AG04450 (cell line): Measurements from ENCODE around the gene ADCY5. TPM values are rescaled to one million over a fixed set of nuclear protein-coding genes. Genes with fewer than 3 reads are reported as not detected.

Experiments
- CTCF ChIA-PET: fragments of 300-600, 350-600 bp; formaldehyde crosslinking; extraction: SDS; loops from one replicate; lab custom pipeline; 2022; ENCODE audit warnings: antibody characterized with exemption, inconsistent platforms; lab: Charles Lee
- POLR2A ChIA-PET: fragments of 350-600 bp; formaldehyde crosslinking; extraction: SDS; loops from one replicate; lab custom pipeline; 2021; ENCODE audit warnings: antibody characterized with exemption, inconsistent platforms; lab: Yijun Ruan, JAX
- DNase-seq: peaks from one replicate; pipeline ENCODE4 v3.0.0-alpha.2; 2011; ENCODE audit warnings: low read depth, low spot score
- H3K27ac ChIP-seq: one replicate; pipeline ENCODE4 v1.5.1; 2012; ENCODE audit warnings: low read depth, low read length, control low read depth
- H3K27me3 ChIP-seq: one replicate; pipeline ENCODE4 v1.6.0; 2012; ENCODE audit warnings: low read length; ENCODE audit not compliant: control insufficient read depth, insufficient read depth
- H3K4me3 ChIP-seq: 2 replicates; pipeline ENCODE4 v1.5.1; 2011; ENCODE audit warnings: mild to moderate bottlenecking, low read depth, low read length, control low read depth
- H3K9me3 ChIP-seq: 2 replicates; pipeline ENCODE4 v1.5.1; 2012; ENCODE audit warnings: low read length; ENCODE audit not compliant: control insufficient read depth, insufficient read depth
- polyA plus RNA-seq: library from polyadenylated mRNA; depleted of rRNA; stranded (reverse); fragments of >200 nt; gene quantifications from 2 replicates; pipeline ENCODE4 v1.2.3, GENCODE V29; 2011
- TF ChIP-seq, protein P1 (sequence below): IDR thresholded peaks from 2 replicates; pipeline ENCODE4 v1.5.1; 2011; ENCODE audit warnings: low read depth, low read length, control low read depth, inconsistent platforms

The ADCY5 gene
- polyA plus RNA-seq, 1 experiment: 0.20 TPM

DNA sequence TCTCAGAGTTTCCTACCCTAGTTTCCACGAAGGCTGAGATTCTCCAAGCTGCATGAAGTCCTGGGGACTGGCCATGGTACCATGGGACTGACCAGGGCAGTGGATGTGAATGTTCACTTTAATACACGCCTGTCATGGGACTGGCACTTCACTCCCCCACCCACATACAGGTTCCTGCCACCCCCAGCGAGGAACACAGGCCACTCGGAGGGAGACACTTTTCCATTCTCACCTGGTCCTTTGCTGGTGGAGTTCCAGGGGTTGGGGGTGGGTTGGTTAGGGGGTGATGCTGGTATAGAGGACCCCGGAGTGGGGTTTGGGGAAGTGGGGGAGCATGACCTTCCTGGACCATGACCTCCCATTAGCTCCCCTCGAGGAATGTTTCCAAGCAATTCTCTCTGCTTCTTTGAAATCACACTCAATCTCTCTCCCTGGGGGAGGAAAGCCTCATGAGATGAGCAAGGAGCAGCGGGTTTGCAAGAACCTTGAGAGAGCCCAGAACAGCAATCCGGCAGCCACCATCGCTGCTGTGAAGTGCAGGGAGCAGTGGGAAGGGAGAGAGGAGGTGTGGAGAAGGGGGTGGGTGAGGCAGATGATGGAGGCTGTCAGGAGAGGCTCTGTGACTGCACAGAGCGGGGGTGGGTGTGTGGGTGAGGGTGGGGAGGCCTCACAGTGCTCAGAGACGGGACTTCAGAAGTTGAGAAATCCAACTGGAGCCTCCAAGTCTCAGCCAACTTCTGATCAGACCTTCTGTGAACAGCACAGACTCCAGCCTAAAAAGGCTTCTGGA lies 69.7 kb downstream of the ADCY5 start:
- TF ChIP-seq, protein P1, sequence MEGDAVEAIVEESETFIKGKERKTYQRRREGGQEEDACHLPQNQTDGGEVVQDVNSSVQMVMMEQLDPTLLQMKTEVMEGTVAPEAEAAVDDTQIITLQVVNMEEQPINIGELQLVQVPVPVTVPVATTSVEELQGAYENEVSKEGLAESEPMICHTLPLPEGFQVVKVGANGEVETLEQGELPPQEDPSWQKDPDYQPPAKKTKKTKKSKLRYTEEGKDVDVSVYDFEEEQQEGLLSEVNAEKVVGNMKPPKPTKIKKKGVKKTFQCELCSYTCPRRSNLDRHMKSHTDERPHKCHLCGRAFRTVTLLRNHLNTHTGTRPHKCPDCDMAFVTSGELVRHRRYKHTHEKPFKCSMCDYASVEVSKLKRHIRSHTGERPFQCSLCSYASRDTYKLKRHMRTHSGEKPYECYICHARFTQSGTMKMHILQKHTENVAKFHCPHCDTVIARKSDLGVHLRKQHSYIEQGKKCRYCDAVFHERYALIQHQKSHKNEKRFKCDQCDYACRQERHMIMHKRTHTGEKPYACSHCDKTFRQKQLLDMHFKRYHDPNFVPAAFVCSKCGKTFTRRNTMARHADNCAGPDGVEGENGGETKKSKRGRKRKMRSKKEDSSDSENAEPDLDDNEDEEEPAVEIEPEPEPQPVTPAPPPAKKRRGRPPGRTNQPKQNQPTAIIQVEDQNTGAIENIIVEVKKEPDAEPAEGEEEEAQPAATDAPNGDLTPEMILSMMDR: no peak
- H3K9me3 ChIP-seq: no peaks in the 10 kb centered on the region; the same call in 1 of the 2 replicates
- H3K27ac ChIP-seq: no peak overlapping the region
- POLR2A ChIA-PET: no interaction called here
- H3K27me3 ChIP-seq: peaks cover 43% of the 10 kb centered on the region
- CTCF ChIA-PET: no interaction called here
- H3K4me3 ChIP-seq: no peak overlapping the region
- DNase-seq: no peak

GRCh38 chr3:123378409-123378915 lies 70.4 kb downstream of the ADCY5 start:
- no peak overlapping the region for H3K4me3 ChIP-seq
- peaks cover 49% of the 10 kb centered on the region for H3K27me3 ChIP-seq
- H3K27ac ChIP-seq: no peak overlapping the region
- ChIA-PET CTCF (interaction anchor here (0.7 kb wide), 1 partner anchor 182 kb away, joined by 7 read pairs; no protein-coding TSS in a partner anchor), POLR2A (interaction anchor here (0.7 kb wide), 1 partner anchor 109 kb away, joined by 4 read pairs; no protein-coding TSS in a partner anchor)
- TF ChIP-seq, protein P1: no peak
- no peaks in the 10 kb centered on the region; the same call in 1 of the 2 replicates for H3K9me3 ChIP-seq
- no peak for DNase-seq

- DNase-seq: no peak
- no peaks in the 10 kb centered on the region for H3K9me3 ChIP-seq
- ChIA-PET POLR2A (no interaction called here), CTCF (interaction anchor here (1.1 kb wide), 1 partner anchor 48 kb away, joined by 3 read pairs; no protein-coding TSS in a partner anchor)
- no peak overlapping the region for H3K4me3 ChIP-seq
- no peak overlapping the region for H3K27ac ChIP-seq
- TF ChIP-seq, protein P1: no peak
- peaks cover 58% of the 10 kb centered on the region for H3K27me3 ChIP-seq
These were observed 71.6 kb downstream of the ADCY5 start for GRCh38 chr3:123377243-123377740.

- no peaks in the 10 kb centered on the region for H3K9me3 ChIP-seq
- TF ChIP-seq, protein P1: no peak
- no peak overlapping the region for H3K27ac ChIP-seq
- POLR2A ChIA-PET: no interaction called here
- peaks cover 60% of the 10 kb centered on the region for H3K27me3 ChIP-seq
- CTCF ChIA-PET: interaction anchor here (1.1 kb wide), 1 partner anchor 47 kb away, joined by 3 read pairs; no protein-coding TSS in a partner anchor
- H3K4me3 ChIP-seq: no peak overlapping the region
- no peak for DNase-seq
These were observed 72.2 kb downstream of the ADCY5 start for GRCh38 chr3:123376451-123377242.
